Ectodermal cell (in vitro differentiated cells): ENCODE measurements around the gene FAM228A.

Experiments used
- H3K27ac ChIP-seq: 2 replicates; pipeline ENCODE4 v1.7.0; 2013; ENCODE audit warnings: mild to moderate bottlenecking, low read depth, low read length; ENCODE audit not compliant: insufficient read depth, poor library complexity, severe bottlenecking
- H3K27me3 ChIP-seq: 2 replicates; pipeline ENCODE4 v1.7.0; 2013; ENCODE audit warnings: mild to moderate bottlenecking, low read length; ENCODE audit not compliant: insufficient read depth, control insufficient read depth, poor library complexity, severe bottlenecking
- H3K36me3 ChIP-seq: one replicate; pipeline ENCODE4 v1.7.0; 2013; ENCODE audit warnings: low read length; ENCODE audit not compliant: control insufficient read depth, insufficient read depth
- H3K4me1 ChIP-seq: one replicate; pipeline ENCODE4 v1.7.0; 2013; ENCODE audit warnings: low read length; ENCODE audit not compliant: control insufficient read depth, insufficient read depth
- H3K4me3 ChIP-seq: 2 replicates; pipeline ENCODE4 v1.7.0; 2013; ENCODE audit warnings: low read depth, low read length, control low read depth; ENCODE audit not compliant: insufficient read depth
- H3K9me3 ChIP-seq: 2 replicates; pipeline ENCODE4 v1.7.0; 2013; ENCODE audit warnings: mild to moderate bottlenecking, low read length, moderate library complexity; ENCODE audit not compliant: control insufficient read depth
- WGBS, 2 experiments: methylation state at CpG; one replicate each; pipeline ENCODE4 v1.1.7; 2013; ENCODE audit warnings: missing lambda C conversion rate in 2 of 2; 5-methylcytosine and 5-hydroxymethylcytosine counted together

FAM228A gene

GRCh38 chr2:24204505-24204904 lies 29.7 kb downstream of the FAM228A start:
- Histone ChIP-seq H3K4me1 (peaks cover 7% of the 10 kb centered on the region), H3K4me3 (no peak overlapping the region), H3K27ac (no peak overlapping the region), H3K9me3 (no peaks in the 10 kb centered on the region), H3K36me3 (no peaks in the 10 kb centered on the region), H3K27me3 (no peaks in the 10 kb centered on the region)
- WGBS, 2 experiments: 93% methylated on average over 12 of the region's 12 CpGs

- WGBS, 2 experiments: 93% methylated on average over 4 of the region's 4 CpGs
- H3K36me3 ChIP-seq: no peaks in the 10 kb centered on the region
- no peak overlapping the region for H3K27ac ChIP-seq
- H3K4me1 ChIP-seq: peaks cover 7% of the 10 kb centered on the region
- H3K4me3 ChIP-seq: no peak overlapping the region
- no peaks in the 10 kb centered on the region for H3K9me3 ChIP-seq
- H3K27me3 ChIP-seq: no peaks in the 10 kb centered on the region
These were observed 30.3 kb downstream of the FAM228A start for GRCh38 chr2:24205131-24205530.

GRCh38 chr2:24206242-24206641 lies 31.4 kb downstream of the FAM228A start:
- Histone ChIP-seq H3K9me3 (no peaks in the 10 kb centered on the region), H3K27me3 (no peaks in the 10 kb centered on the region), H3K4me3 (no peak overlapping the region), H3K4me1 (peaks cover 7% of the 10 kb centered on the region), H3K36me3 (no peaks in the 10 kb centered on the region), H3K27ac (no peak overlapping the region)
- 78 to 82% methylated on average over 6 of the region's 6 CpGs for WGBS, 2 experiments

GRCh38 chr2:24206714-24207113 lies 31.9 kb downstream of the FAM228A start:
- no peak overlapping the region for H3K4me3 ChIP-seq
- H3K9me3 ChIP-seq: no peaks in the 10 kb centered on the region
- H3K36me3 ChIP-seq: no peaks in the 10 kb centered on the region
- 82 to 84% methylated on average over 8 of the region's 8 CpGs for WGBS, 2 experiments
- H3K27ac ChIP-seq: no peak overlapping the region
- H3K27me3 ChIP-seq: no peaks in the 10 kb centered on the region
- H3K4me1 ChIP-seq: peaks cover 7% of the 10 kb centered on the region

- WGBS, 2 experiments: 87% methylated on average over 11 of the region's 11 CpGs
- H3K27me3 ChIP-seq: no peaks in the 10 kb centered on the region
These were observed 32.5 kb downstream of the FAM228A start for GRCh38 chr2:24207359-24207758.

GRCh38 chr2:24208490-24208889 lies 33.6 kb downstream of the FAM228A start:
- Histone ChIP-seq H3K36me3 (no peaks in the 10 kb centered on the region), H3K27me3 (no peaks in the 10 kb centered on the region), H3K4me1 (peaks cover 5% of the 10 kb centered on the region), H3K27ac (no peak overlapping the region), H3K4me3 (no peak overlapping the region), H3K9me3 (no peaks in the 10 kb centered on the region)
- WGBS, 2 experiments: 94 to 96% methylated on average over 16 of the region's 16 CpGs

More at GRCh38 chr2:24207359-24207758, 32.5 kb downstream of the FAM228A start:
- no peak overlapping the region for H3K27ac ChIP-seq
- H3K9me3 ChIP-seq: no peaks in the 10 kb centered on the region
- no peak overlapping the region for H3K4me3 ChIP-seq
- H3K36me3 ChIP-seq: no peaks in the 10 kb centered on the region
- H3K4me1 ChIP-seq: peaks cover 7% of the 10 kb centered on the region

GRCh38 chr2:24209389-24210105 lies 34.7 kb downstream of the FAM228A start:
- WGBS, 2 experiments: 92 to 94% methylated on average over 17 of the region's 17 CpGs
- no peaks in the 10 kb centered on the region for H3K4me1 ChIP-seq
- no peak overlapping the region for H3K4me3 ChIP-seq
- H3K27ac ChIP-seq: no peak overlapping the region
- no peaks in the 10 kb centered on the region for H3K27me3 ChIP-seq
- no peaks in the 10 kb centered on the region for H3K36me3 ChIP-seq
- H3K9me3 ChIP-seq: no peaks in the 10 kb centered on the region

- Histone ChIP-seq H3K9me3 (no peaks in the 10 kb centered on the region), H3K27me3 (no peaks in the 10 kb centered on the region), H3K4me1 (no peaks in the 10 kb centered on the region), H3K27ac (no peak overlapping the region), H3K36me3 (no peaks in the 10 kb centered on the region), H3K4me3 (no peak overlapping the region)
- 86 to 93% methylated on average over 2 of the region's 2 CpGs for WGBS, 2 experiments
These were observed 35.2 kb downstream of the FAM228A start for GRCh38 chr2:24210106-24210455.

GRCh38 chr2:24210723-24211122 lies 35.9 kb downstream of the FAM228A start:
- no peak overlapping the region for H3K27ac ChIP-seq
- 96% methylated on average over 21 of the region's 21 CpGs for WGBS, 2 experiments
- H3K9me3 ChIP-seq: no peaks in the 10 kb centered on the region
- H3K27me3 ChIP-seq: no peaks in the 10 kb centered on the region
- H3K36me3 ChIP-seq: no peaks in the 10 kb centered on the region
- no peak overlapping the region for H3K4me3 ChIP-seq
- H3K4me1 ChIP-seq: no peaks in the 10 kb centered on the region

GRCh38 chr2:24211408-24211807 lies 36.6 kb downstream of the FAM228A start:
- WGBS, 2 experiments: 81 to 83% methylated on average over 7 of the region's 7 CpGs
- H3K27me3 ChIP-seq: no peaks in the 10 kb centered on the region

GRCh38 chr2:24214880-24215279 lies 40.0 kb downstream of the FAM228A start:
- WGBS, 2 experiments: 93 to 96% methylated on average over 3 of the region's 3 CpGs
- H3K36me3 ChIP-seq: no peaks in the 10 kb centered on the region
- H3K4me3 ChIP-seq: no peak overlapping the region
- H3K4me1 ChIP-seq: no peaks in the 10 kb centered on the region
- no peaks in the 10 kb centered on the region for H3K27me3 ChIP-seq
- H3K27ac ChIP-seq: no peak overlapping the region
- no peaks in the 10 kb centered on the region for H3K9me3 ChIP-seq

More at GRCh38 chr2:24211408-24211807, 36.6 kb downstream of the FAM228A start:
- Histone ChIP-seq H3K36me3 (no peaks in the 10 kb centered on the region), H3K4me1 (no peaks in the 10 kb centered on the region), H3K9me3 (no peaks in the 10 kb centered on the region), H3K4me3 (no peak overlapping the region), H3K27ac (no peak overlapping the region)
